D721Med (cell line): ENCODE results near the gene ARG2.
"Not testable (repeated sequence)": the region's sequence is repeated elsewhere in the genome, so short reads cannot be mapped to it uniquely, and the experiment has no call there.

Experiments
- DNase-seq: peaks from one replicate; pipeline ENCODE4 v3.0.0; 2011; ENCODE audit warnings: low spot score; ENCODE audit not compliant: insufficient read length
- FAIRE-seq: peaks from 2 replicates; lab custom pipeline; 2011; peaks lifted over from hg19 to GRCh38; lab: Jason Lieb, UNC
- CTCF ChIP-seq: IDR thresholded peaks from 2 replicates; pipeline ENCODE4 v1.5.1; 2012; ENCODE audit warnings: mild to moderate bottlenecking, control low read depth; ENCODE audit not compliant: insufficient read depth; ENCODE audit errors: missing control alignments

ARG2 gene

GRCh38 chr14:67586369-67586768, 33.4 kb upstream of the ARG2 start:
- FAIRE-seq: no peak
- TF ChIP-seq CTCF: no peak
- no peak for DNase-seq

GRCh38 chr14:67589204-67589770, 30.4 kb upstream of the ARG2 start:
- FAIRE-seq (peak; percentile 91), DNase-seq (no peak)
- TF ChIP-seq CTCF: no peak

- not testable (repeated sequence) for FAIRE-seq, DNase-seq
Measured at GRCh38 chr14:67593650-67594049, 26.1 kb upstream of the ARG2 start.

- FAIRE-seq: no peak
- no peak for DNase-seq
- no peak for TF ChIP-seq CTCF
Measured at GRCh38 chr14:67595392-67595791, 24.3 kb upstream of the ARG2 start.

- no peak for FAIRE-seq
- DNase-seq: peak; percentile 85
Measured at GRCh38 chr14:67599698-67600561, 19.8 kb upstream of the ARG2 start, which contains the start of gene PIGH. Gene PIGH, minus strand, starts transcription at chr14:67600268. Its CDS starts 65 bp downstream, at chr14:67600203.

GRCh38 chr14:67600562-67600974, 19.2 kb upstream of the ARG2 start:
- FAIRE-seq, DNase-seq: not testable (repeated sequence)

More at GRCh38 chr14:67599698-67600561, 19.8 kb upstream of the ARG2 start, which contains the start of gene PIGH:
- peak; percentile 37 for TF ChIP-seq CTCF

GRCh38 chr14:67602076-67602475, 17.6 kb upstream of the ARG2 start:
- FAIRE-seq (no peak), DNase-seq (no peak)
- no peak for TF ChIP-seq CTCF

GRCh38 chr14:67602995-67603545, 16.6 kb upstream of the ARG2 start:
- no peak for FAIRE-seq
- DNase-seq: no peak
- no peak for TF ChIP-seq CTCF
